Left ventricle myocardium inferior (tissue), 1 donor: ENCODE data around the gene SERPINE3. TPM values are rescaled to one million over a fixed set of nuclear protein-coding genes. Genes with fewer than 3 reads are reported as not detected.

Experiments used
- DNase-seq: peaks from one replicate; pipeline ENCODE4 v3.0.0-alpha.2; 2020
- H3K27ac ChIP-seq: fragments of 200-600 bp; replicated peaks from 2 replicates; pipeline ENCODE4 v1.8.0; 2021
- H3K27me3 ChIP-seq: fragments of 200-600 bp; 2 replicates; pipeline ENCODE4 v1.8.0; 2021; ENCODE audit warnings: low read depth
- H3K36me3 ChIP-seq: fragments of 200-600 bp; 2 replicates; pipeline ENCODE4 v1.8.0; 2021
- H3K4me1 ChIP-seq: fragments of 200-600 bp; 2 replicates; pipeline ENCODE4 v1.8.0; 2021
- H3K4me3 ChIP-seq: fragments of 200-600 bp; 2 replicates; pipeline ENCODE4 v1.8.0; 2021; ENCODE audit warnings: mild to moderate bottlenecking, moderate library complexity
- H3K9me3 ChIP-seq: fragments of 200-600 bp; replicated peaks from 2 replicates; pipeline ENCODE4 v1.8.0; 2021
- CTCF ChIP-seq: fragments of 200-600 bp; IDR thresholded peaks from 2 replicates; pipeline ENCODE4 v1.8.0; 2021; ENCODE audit warnings: antibody characterized with exemption, mild to moderate bottlenecking, borderline replicate concordance
- intact Hi-C: fragments of 100-400 bp; cut with micrococcal nuclease; formaldehyde crosslinking; loops from one replicate; pipeline ENCODE4 v1.11.0; 2022
- microRNA-seq: library from miRNA; unstranded; fragments of <30 nt; microRNA quantifications from one replicate; pipeline ENCODE4 v1.2.0, GENCODE V29; 2020
- total RNA-seq: library from RNA; stranded (reverse); fragmentation: NEBNext Ultra II Directional; extraction: Animal tissue kit (Norgen Biotek cat#: 25700); gene quantifications from one replicate; pipeline ENCODE4 v1.2.1, GENCODE V29; 2021
- donor health status: DM: no; HTN: yes; CAD: no; lungs with severe emphysema.

SERPINE3 gene
- total RNA-seq, 1 donor from 2014 or later = not detected

- TF ChIP-seq CTCF = no peak
- peaks cover 34% of the 10 kb centered on the region for H3K4me1 ChIP-seq
- intact Hi-C loops = no loop called here
Observed at GRCh38 chr13:51394724-51395123, 55.2 kb downstream of the SERPINE3 start.

GRCh38 chr13:51396352-51396751, 56.9 kb downstream of the SERPINE3 start:
- Histone ChIP-seq H3K4me1 (peaks cover 39% of the 10 kb centered on the region), H3K4me3 (no peak overlapping the region), H3K27me3 (no peaks in the 10 kb centered on the region), H3K9me3 (no peaks in the 10 kb centered on the region), H3K36me3 (peaks cover 7% of the 10 kb centered on the region), H3K27ac (no peak overlapping the region)
- TF ChIP-seq CTCF = no peak
- intact Hi-C loops = no loop called here
- no peak for DNase-seq

More at GRCh38 chr13:51394724-51395123, 55.2 kb downstream of the SERPINE3 start:
- DNase-seq = no peak
- H3K4me3 ChIP-seq = no peak overlapping the region
- H3K9me3 ChIP-seq = no peaks in the 10 kb centered on the region
- H3K36me3 ChIP-seq = peaks cover 7% of the 10 kb centered on the region
- H3K27ac ChIP-seq = no peak overlapping the region
- no peaks in the 10 kb centered on the region for H3K27me3 ChIP-seq

- H3K9me3 ChIP-seq = no peaks in the 10 kb centered on the region
- no peak for DNase-seq
- peak overlapping the region; percentile 29 for H3K27ac ChIP-seq
- H3K4me1 ChIP-seq = peaks cover 44% of the 10 kb centered on the region
- H3K36me3 ChIP-seq = peaks cover 7% of the 10 kb centered on the region
- H3K4me3 ChIP-seq = no peak overlapping the region
- H3K27me3 ChIP-seq = no peaks in the 10 kb centered on the region
- intact Hi-C loops = no loop called here
- no peak for TF ChIP-seq CTCF
Observed at GRCh38 chr13:51397262-51397941, 57.9 kb downstream of the SERPINE3 start.

GRCh38 chr13:51405176-51405575, 65.7 kb downstream of the SERPINE3 start:
- Histone ChIP-seq H3K27ac (no peak overlapping the region), H3K9me3 (no peaks in the 10 kb centered on the region), H3K4me3 (no peak overlapping the region), H3K27me3 (no peaks in the 10 kb centered on the region), H3K4me1 (peaks cover 29% of the 10 kb centered on the region), H3K36me3 (no peaks in the 10 kb centered on the region)
- DNase-seq = no peak
- TF ChIP-seq CTCF = no peak
- intact Hi-C loops = no loop called here

- TF ChIP-seq CTCF = no peak
- H3K27me3 ChIP-seq = no peaks in the 10 kb centered on the region
Observed at GRCh38 chr13:51412431-51412830, 72.9 kb downstream of the SERPINE3 start.

More at GRCh38 chr13:51412431-51412830, 72.9 kb downstream of the SERPINE3 start:
- Histone ChIP-seq H3K9me3 (no peaks in the 10 kb centered on the region), H3K27ac (no peak overlapping the region), H3K4me1 (peaks cover 10% of the 10 kb centered on the region), H3K4me3 (no peak overlapping the region), H3K36me3 (peaks cover 19% of the 10 kb centered on the region)
- intact Hi-C loops = no loop called here
- no peak for DNase-seq

Small RNA genes within 50 kb of the gene (microRNA-seq; reads per million reads assigned to microRNA genes)
- not detected for gene MIR5693

Other genes starting within 250 kb of the SERPINE3 start
- gene C13orf42, start 228.4 kb upstream of the SERPINE3 start, total RNA-seq = not detected
- gene FAM124A, start 117.3 kb upstream of the SERPINE3 start, total RNA-seq = 5.7 TPM
- gene INTS6, start 113.3 kb downstream of the SERPINE3 start, total RNA-seq = 23.1 TPM
- 4.5 TPM for gene WDFY2, start 244.8 kb downstream of the SERPINE3 start, total RNA-seq